SK-N-SH (cell line): Measurements from ENCODE around the gene LSM4. TPM values are rescaled to one million over a fixed set of nuclear protein-coding genes. Genes with fewer than 3 reads are reported as not detected.

ENCODE experiments used
- CTCF ChIA-PET: fragments of 300-600, 350-600 bp; formaldehyde crosslinking; extraction: SDS; loops from one replicate; lab custom pipeline; 2021; lab: Yijun Ruan, JAX
- POLR2A ChIA-PET: fragments of 350-600 bp; sonication (Branson Sonifier 250); formaldehyde crosslinking; extraction: SDS; loops from one replicate; lab custom pipeline; 2020; ENCODE audit warnings: antibody characterized with exemption, inconsistent platforms; lab: Yijun Ruan, JAX
- DNase-seq: peaks from one replicate; pipeline ENCODE4 v3.0.0; 2012
- H2AFZ ChIP-seq: fragments of 200-600 bp; sonication (generic); 2 replicates; pipeline ENCODE4 v1.8.1; 2016; ENCODE audit warnings: antibody characterized with exemption, mild to moderate bottlenecking, low read depth
- H3F3A ChIP-seq: fragments of 200-600 bp; sonication (generic); replicated peaks from 2 replicates; pipeline ENCODE3; 2016; ENCODE audit warnings: antibody characterized with exemption, mild to moderate bottlenecking; ENCODE audit not compliant: insufficient read depth
- H3K27ac ChIP-seq, 2 experiments: fragments of 200-500 bp in 1 of 2; fragments of 200-600 bp in 1 of 2; sonication (Bioruptor generic) in 1 of 2; sonication (generic), shearing (Covaris generic) in 1 of 2; 2 replicates each; pipeline versions ENCODE4 v1.5.1 to v1.6.1; 2014 to 2016; ENCODE audit warnings: low read depth in 2 of 2, inconsistent platforms in 1 of 2, low read length in 1 of 2, mild to moderate bottlenecking in 1 of 2, mixed read lengths in 1 of 2
- H3K27me3 ChIP-seq: fragments of 200-600 bp; sonication (generic), shearing (Covaris generic); 2 replicates; pipeline ENCODE4 v1.6.1; 2016; ENCODE audit warnings: mixed run types; ENCODE audit not compliant: insufficient read depth
- H3K36me3 ChIP-seq, 2 experiments: fragments of 200-500 bp in 1 of 2; fragments of 200-600 bp in 1 of 2; sonication (Bioruptor generic) in 1 of 2; sonication (generic) in 1 of 2; replicated peaks in 1 of 2; 2 replicates each; pipeline versions ENCODE3 to v1.5.1; 2014 to 2016; ENCODE audit warnings: low read length in 1 of 2, mild to moderate bottlenecking in 1 of 2; ENCODE audit not compliant: insufficient read depth in 2 of 2, control insufficient read depth in 1 of 2
- H3K4me1 ChIP-seq, 2 experiments: fragments of 200-500 bp in 1 of 2; fragments of 200-600 bp in 1 of 2; sonication (Bioruptor generic) in 1 of 2; sonication (generic), shearing (Covaris generic) in 1 of 2; 2 replicates each; pipeline versions ENCODE4 v1.5.1 to v1.6.1; 2014 to 2016; ENCODE audit warnings: low read depth in 1 of 2, low read length in 1 of 2, mixed run types in 1 of 2; ENCODE audit not compliant: insufficient read depth in 2 of 2, control insufficient read depth in 1 of 2
- H3K4me2 ChIP-seq: fragments of 200-600 bp; sonication (generic), shearing (Covaris generic); 2 replicates; pipeline ENCODE4 v1.6.1; 2017; ENCODE audit warnings: mixed run types
- H3K4me3 ChIP-seq, 2 experiments: fragments of 200-500 bp in 1 of 2; fragments of 200-600 bp in 1 of 2; sonication (Bioruptor generic) in 1 of 2; sonication (generic), shearing (Covaris generic) in 1 of 2; 2 replicates each; pipeline versions ENCODE4 v1.5.1 to v1.8.1; 2014 to 2016; ENCODE audit warnings: low read depth in 2 of 2, inconsistent platforms in 1 of 2, low read length in 1 of 2, mild to moderate bottlenecking in 1 of 2, mixed read lengths in 1 of 2, moderate library complexity in 1 of 2
- H3K79me2 ChIP-seq: fragments of 200-600 bp; sonication (generic); 2 replicates; pipeline ENCODE4 v1.8.1; 2017; ENCODE audit warnings: mild to moderate bottlenecking; ENCODE audit not compliant: insufficient read depth
- H3K9ac ChIP-seq: fragments of 200-600 bp; sonication (generic); 2 replicates; pipeline ENCODE4 v1.6.1; 2017; ENCODE audit warnings: mixed run types
- H3K9me2 ChIP-seq: fragments of 200-600 bp; sonication (generic); 2 replicates; pipeline ENCODE4 v1.6.1; 2017; ENCODE audit warnings: mixed run types
- H3K9me3 ChIP-seq: fragments of 200-600 bp; sonication (generic); 2 replicates; pipeline ENCODE4 v1.6.1; 2017; ENCODE audit warnings: mixed run types, mild to moderate bottlenecking, moderate library complexity
- H4K20me1 ChIP-seq: fragments of 200-600 bp; sonication (generic); 2 replicates; pipeline ENCODE4 v1.6.1; 2017; ENCODE audit warnings: mild to moderate bottlenecking, mixed run types; ENCODE audit not compliant: insufficient read depth
- EP300 ChIP-seq, 2 experiments: IDR thresholded peaks; 2 replicates each; pipeline versions ENCODE4 v1.4.0 to v1.6.1; 2012; ENCODE audit warnings: borderline replicate concordance in 1 of 2, low read depth in 1 of 2, low read length in 1 of 2
- FOXJ3 ChIP-seq: sonication (generic); formaldehyde crosslinking; IDR thresholded peaks from 2 replicates; pipeline ENCODE4 v1.5.1; 2020; ENCODE audit warnings: mild to moderate bottlenecking, missing genetic modification reagents
- FOXM1 ChIP-seq: IDR thresholded peaks from 2 replicates; pipeline ENCODE4 v1.4.0; 2012; ENCODE audit warnings: low read depth, mild to moderate bottlenecking
- MEF2A ChIP-seq: IDR thresholded peaks from 2 replicates; pipeline ENCODE4 v1.4.0; 2012; ENCODE audit warnings: low read depth, borderline replicate concordance
- MXI1 ChIP-seq: IDR thresholded peaks from 2 replicates; pipeline ENCODE4 v1.6.1; 2012; ENCODE audit warnings: mild to moderate bottlenecking, low read depth, low read length, improper control_type of control experiment
- NFIC ChIP-seq: IDR thresholded peaks from 2 replicates; pipeline ENCODE4 v1.4.0; 2012; ENCODE audit warnings: borderline replicate concordance
- NRF1 ChIP-seq: IDR thresholded peaks from 2 replicates; pipeline ENCODE4 v1.6.1; 2012; ENCODE audit warnings: low read depth, mild to moderate bottlenecking, low read length
- RAD21 ChIP-seq: IDR thresholded peaks from 2 replicates; pipeline ENCODE4 v1.6.1; 2012; ENCODE audit warnings: mild to moderate bottlenecking, low read length
- SIN3A ChIP-seq: IDR thresholded peaks from 2 replicates; pipeline ENCODE4 v1.6.1; 2012; ENCODE audit warnings: low read depth, mild to moderate bottlenecking, low read length, moderate library complexity, borderline replicate concordance
- SMC3 ChIP-seq: IDR thresholded peaks from 2 replicates; pipeline ENCODE4 v1.6.1; 2012; ENCODE audit warnings: low read depth, low read length, improper control_type of control experiment
- TAF1 ChIP-seq: IDR thresholded peaks from 2 replicates; pipeline ENCODE4 v1.6.1; 2012; ENCODE audit warnings: low read depth, mild to moderate bottlenecking, low read length, moderate library complexity, borderline replicate concordance
- TCF12 ChIP-seq: IDR thresholded peaks from 2 replicates; pipeline ENCODE4 v1.4.0; 2012
- WGBS: methylation state at CpG from one replicate; pipeline ENCODE4 v1.1.6; 2017; ENCODE audit warnings: low lambda C conversion rate; 5-methylcytosine and 5-hydroxymethylcytosine counted together
- polyA plus RNA-seq, 3 experiments: library from polyadenylated mRNA; depleted of rRNA; stranded (reverse); fragments of >200 nt; gene quantifications; 2 replicates each; pipeline ENCODE4 v1.2.3, GENCODE V29; 2012
- TF ChIP-seq, protein P1 (sequence below): IDR thresholded peaks from 2 replicates; pipeline ENCODE4 v1.4.0; 2012; ENCODE audit warnings: low read depth

The LSM4 gene
- polyA plus RNA-seq, 1 of the 3 experiments (the other 2 are of a cell fraction) = 277 TPM

DNA sequence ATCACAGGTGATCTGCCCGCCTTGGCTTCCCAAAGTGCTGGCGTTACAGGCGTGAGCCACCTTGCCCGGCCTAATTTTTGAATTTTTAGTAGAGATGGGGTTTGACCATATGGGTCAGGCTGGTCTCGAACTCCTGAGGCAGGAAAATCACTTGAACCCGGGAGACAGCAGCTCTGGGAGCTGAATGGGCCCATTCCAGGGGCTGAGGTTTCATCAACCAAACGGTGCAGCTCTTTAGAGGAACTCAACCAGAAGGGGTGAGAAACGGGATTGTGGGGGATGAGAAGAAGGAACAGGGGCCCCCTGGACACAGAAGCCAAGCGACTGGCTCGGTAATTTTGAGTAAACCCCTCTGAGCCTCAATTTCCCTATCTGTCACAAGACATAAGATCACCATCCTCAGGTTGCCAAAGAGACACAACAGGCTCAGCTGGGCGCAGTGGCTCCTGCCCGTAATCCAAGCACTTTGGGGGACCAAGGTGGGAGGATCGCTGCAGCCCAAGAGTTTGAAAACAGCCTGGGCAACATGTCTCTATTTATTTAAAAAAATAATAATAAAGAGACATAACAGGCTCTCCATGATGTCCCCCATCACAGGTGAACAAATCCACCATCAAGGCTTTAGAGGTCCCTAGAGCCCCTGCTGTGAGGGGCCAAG lies 49.2 kb downstream of the LSM4 start:
- CTCF ChIA-PET = interaction anchor here (0.7 to 13.0 kb wide), 6 partner anchors 11 to 114 kb away, joined by 3 to 216 read pairs (median 4); no protein-coding TSS in a partner anchor
- 97% methylated on average over 13 of the region's 13 CpGs for WGBS
- no peak overlapping the region for H3K9ac ChIP-seq
- H3K9me3 ChIP-seq = no peaks in the 10 kb centered on the region
- TF ChIP-seq TAF1 = no peak
- peaks cover under 1 to 12% of the 10 kb centered on the region in 2 experiments for H3K36me3 ChIP-seq
- no peaks in the 10 kb centered on the region for H3K9me2 ChIP-seq
- POLR2A ChIA-PET = interaction anchor here (0.9 to 2.1 kb wide), 3 partner anchors 20 to 55 kb away, joined by 3 to 6 read pairs (median 3); partner anchors contain the start of gene LSM4
- H3K27me3 ChIP-seq = no peaks in the 10 kb centered on the region
- DNase-seq = no peak
- H3K4me3 ChIP-seq = no peak overlapping the region
- H3K4me1 ChIP-seq = peaks cover 5 to 8% of the 10 kb centered on the region in 2 experiments; a peak in 3 of 4 replicates
- H3K79me2 ChIP-seq = peaks cover 52% of the 10 kb centered on the region
- H2AFZ ChIP-seq = no peak overlapping the region
- H3K27ac ChIP-seq = no peak overlapping the region
- no peak overlapping the region for H3K4me2 ChIP-seq
- peaks cover 23% of the 10 kb centered on the region for H3F3A ChIP-seq
- peaks cover 88% of the 10 kb centered on the region for H4K20me1 ChIP-seq

- Histone ChIP-seq H2AFZ (no peak overlapping the region), H4K20me1 (peaks cover 65% of the 10 kb centered on the region), H3K36me3 (peaks cover 5 to 7% of the 10 kb centered on the region in 2 experiments), H3K9me2 (no peaks in the 10 kb centered on the region), H3K9ac (no peak overlapping the region), H3K79me2 (peaks cover 30% of the 10 kb centered on the region), H3K4me3 (no peak overlapping the region), H3K27ac (no peak overlapping the region), H3F3A (peaks cover 18% of the 10 kb centered on the region), H3K4me1 (peaks cover 0 to 8% of the 10 kb centered on the region in 2 experiments; a peak in 3 of 4 replicates), H3K9me3 (no peaks in the 10 kb centered on the region), H3K4me2 (no peak overlapping the region), H3K27me3 (no peaks in the 10 kb centered on the region)
- ChIA-PET CTCF (interaction anchor here (1.1 to 13.0 kb wide), 13 partner anchors 8 to 139 kb away, joined by 3 to 216 read pairs (median 4); partner anchors contain the start of gene JUND), POLR2A (interaction anchor here (1.0 kb wide), 1 partner anchor 103 kb away, joined by 3 read pairs; no protein-coding TSS in a partner anchor)
- TF ChIP-seq, protein P1, sequence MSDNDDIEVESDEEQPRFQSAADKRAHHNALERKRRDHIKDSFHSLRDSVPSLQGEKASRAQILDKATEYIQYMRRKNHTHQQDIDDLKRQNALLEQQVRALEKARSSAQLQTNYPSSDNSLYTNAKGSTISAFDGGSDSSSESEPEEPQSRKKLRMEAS = no peak
- TF ChIP-seq TCF12 (no peak), SIN3A (no peak), NRF1 (no peak), FOXM1 (no peak), MXI1 (no peak), NFIC (no peak), MEF2A (no peak), RAD21 (no peak), EP300 (IDR thresholded peaks at IDR 0.05; ENCODE audit: borderline replicate concordance in 1 of 2, low read depth in 1 of 2, low read length in 1 of 2) (no peak), FOXJ3 (CRISPR knock-in tag) (no peak), SMC3 (no peak)
- WGBS = 75% methylated on average over 6 of the region's 6 CpGs
- no peak for DNase-seq
These were observed 51.4 kb downstream of the LSM4 start for GRCh38 chr19:18271433-18271841.
